SU-DHL-6 (cell line): ENCODE data around the gene CDIPT.

ENCODE experiments used
- H2AFZ ChIP-seq: fragments of 200-600 bp; sonication (generic); 2 replicates; pipeline ENCODE4 v1.6.1; 2014; ENCODE audit warnings: low read depth, mild to moderate bottlenecking, moderate library complexity, mixed read lengths, antibody characterized with exemption, low read length; ENCODE audit not compliant: severe bottlenecking
- H3F3A ChIP-seq: fragments of 200-600 bp; shearing (Covaris generic); 2 replicates; pipeline ENCODE4 v1.6.0; 2016; ENCODE audit warnings: antibody characterized with exemption, mild to moderate bottlenecking; ENCODE audit not compliant: insufficient read depth
- H3K27ac ChIP-seq: fragments of 200-600 bp; sonication (generic); 2 replicates; pipeline ENCODE4 v1.5.1; 2016; ENCODE audit warnings: low read depth, mild to moderate bottlenecking, low read length, moderate library complexity, mixed read lengths
- H3K27me3 ChIP-seq: fragments of 200-600 bp; sonication (generic), shearing (Covaris generic); 2 replicates; pipeline ENCODE4 v1.6.0; 2014; ENCODE audit warnings: mild to moderate bottlenecking, low read length
- H3K36me3 ChIP-seq: fragments of 200-600 bp; sonication (generic); 2 replicates; pipeline ENCODE4 v1.6.1; 2014; ENCODE audit warnings: mild to moderate bottlenecking, low read length, mixed read lengths
- H3K4me2 ChIP-seq: fragments of 300-600, 200-600 bp; shearing (Covaris generic), sonication (generic); 2 replicates; pipeline ENCODE4 v1.6.0; 2014; ENCODE audit warnings: low read length, low read depth, mild to moderate bottlenecking; ENCODE audit not compliant: poor library complexity, severe bottlenecking
- H3K4me3 ChIP-seq: fragments of 200-600 bp; sonication (generic); 2 replicates; pipeline ENCODE4 v1.5.1; 2014; ENCODE audit warnings: antibody characterized with exemption, low read length, mild to moderate bottlenecking, mixed read lengths; ENCODE audit not compliant: insufficient read depth, poor library complexity, severe bottlenecking
- H3K79me2 ChIP-seq: fragments of 200-600 bp; sonication (generic); 2 replicates; pipeline ENCODE4 v1.6.1; 2014; ENCODE audit warnings: mild to moderate bottlenecking, low read length, moderate library complexity; ENCODE audit not compliant: insufficient read depth
- H3K9ac ChIP-seq: fragments of 200-600 bp; sonication (generic); 2 replicates; pipeline ENCODE4 v1.7.0; 2014; ENCODE audit warnings: mild to moderate bottlenecking, low read length
- H3K9me2 ChIP-seq: fragments of 200-600 bp; sonication (generic); replicated peaks from 2 replicates; pipeline ENCODE4 v1.6.1; 2014; ENCODE audit warnings: low read length; ENCODE audit not compliant: insufficient read depth
- H3K9me3 ChIP-seq: fragments of 200-600 bp; sonication (generic); 2 replicates; pipeline ENCODE4 v1.6.1; 2014; ENCODE audit warnings: low read length, mixed read lengths; ENCODE audit not compliant: insufficient read depth
- H4K20me1 ChIP-seq: fragments of 200-600 bp; sonication (generic); 2 replicates; pipeline ENCODE4 v1.6.1; 2014; ENCODE audit warnings: low read depth, mild to moderate bottlenecking, antibody characterized with exemption, low read length, moderate library complexity, mixed read lengths
- EZH2phosphoT487 ChIP-seq: fragments of 200-600 bp; sonication (generic), shearing (Covaris generic); conservative IDR thresholded peaks from 2 replicates; pipeline ENCODE4 v1.6.1; 2018; ENCODE audit warnings: mild to moderate bottlenecking, antibody characterized with exemption, low read length, moderate library complexity, mixed read lengths
- TF ChIP-seq, protein P1 (sequence below): fragments of 200-600 bp; sonication (generic); IDR thresholded peaks from one replicate; pipeline ENCODE4 v1.5.1; 2017; ENCODE audit warnings: antibody characterized with exemption, mild to moderate bottlenecking, low read length, moderate library complexity; ENCODE audit not compliant: insufficient read depth, poor library complexity, severe bottlenecking

Gene CDIPT, protein sequence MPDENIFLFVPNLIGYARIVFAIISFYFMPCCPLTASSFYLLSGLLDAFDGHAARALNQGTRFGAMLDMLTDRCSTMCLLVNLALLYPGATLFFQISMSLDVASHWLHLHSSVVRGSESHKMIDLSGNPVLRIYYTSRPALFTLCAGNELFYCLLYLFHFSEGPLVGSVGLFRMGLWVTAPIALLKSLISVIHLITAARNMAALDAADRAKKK

DNA sequence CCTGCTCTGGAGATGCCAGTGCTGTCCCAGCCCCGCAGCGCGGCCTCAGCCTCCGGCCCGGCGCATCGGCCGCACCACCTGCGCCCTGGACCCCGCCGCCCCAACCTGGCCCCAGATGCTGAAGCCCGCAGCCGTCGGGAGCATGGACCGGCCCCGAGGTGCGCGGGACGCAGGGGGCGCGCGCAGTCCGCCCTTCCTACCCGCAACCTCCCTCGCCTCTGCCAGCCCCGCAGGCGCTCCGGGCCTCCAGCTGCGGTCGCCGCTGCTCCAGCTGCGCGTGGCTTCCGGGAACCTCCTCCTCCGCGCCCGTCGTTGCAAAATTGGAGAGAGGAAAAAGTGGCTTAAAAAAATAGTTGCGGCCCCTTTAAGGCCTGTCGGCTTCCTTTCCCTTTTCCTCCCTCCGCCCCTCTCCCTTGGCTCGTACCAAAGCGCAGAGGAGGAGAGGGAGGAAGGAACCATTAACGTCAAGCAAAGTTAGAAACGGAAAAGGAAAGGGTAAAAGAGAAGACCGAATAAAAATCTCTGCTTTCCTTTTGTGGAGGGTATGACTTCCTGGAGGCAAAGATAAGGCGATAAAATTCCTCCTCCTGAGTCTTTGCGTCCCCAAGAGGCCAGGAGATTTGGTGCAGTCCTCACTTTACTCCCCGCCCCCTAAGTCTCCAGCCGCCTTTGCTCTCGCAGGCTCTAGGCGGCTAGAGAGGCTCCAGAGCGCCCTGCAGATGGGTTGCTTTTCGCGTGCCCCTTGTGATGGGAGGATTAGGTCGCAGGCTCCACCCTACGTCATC lies at the start of gene CDIPT:
TSS of gene CDIPT (minus strand) at position 343 of the 785 bp plus-strand sequence. CDS start 369 bp downstream, outside the sequence.
- H3K9ac ChIP-seq: peak within 1 kb of the TSS; percentile 73
- TF ChIP-seq, protein P1, sequence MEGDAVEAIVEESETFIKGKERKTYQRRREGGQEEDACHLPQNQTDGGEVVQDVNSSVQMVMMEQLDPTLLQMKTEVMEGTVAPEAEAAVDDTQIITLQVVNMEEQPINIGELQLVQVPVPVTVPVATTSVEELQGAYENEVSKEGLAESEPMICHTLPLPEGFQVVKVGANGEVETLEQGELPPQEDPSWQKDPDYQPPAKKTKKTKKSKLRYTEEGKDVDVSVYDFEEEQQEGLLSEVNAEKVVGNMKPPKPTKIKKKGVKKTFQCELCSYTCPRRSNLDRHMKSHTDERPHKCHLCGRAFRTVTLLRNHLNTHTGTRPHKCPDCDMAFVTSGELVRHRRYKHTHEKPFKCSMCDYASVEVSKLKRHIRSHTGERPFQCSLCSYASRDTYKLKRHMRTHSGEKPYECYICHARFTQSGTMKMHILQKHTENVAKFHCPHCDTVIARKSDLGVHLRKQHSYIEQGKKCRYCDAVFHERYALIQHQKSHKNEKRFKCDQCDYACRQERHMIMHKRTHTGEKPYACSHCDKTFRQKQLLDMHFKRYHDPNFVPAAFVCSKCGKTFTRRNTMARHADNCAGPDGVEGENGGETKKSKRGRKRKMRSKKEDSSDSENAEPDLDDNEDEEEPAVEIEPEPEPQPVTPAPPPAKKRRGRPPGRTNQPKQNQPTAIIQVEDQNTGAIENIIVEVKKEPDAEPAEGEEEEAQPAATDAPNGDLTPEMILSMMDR: peak; percentile 63
- TF ChIP-seq EZH2phosphoT487: no peak
- no peaks in the 10 kb centered on the region; the same call in 1 of the 2 replicates for H3K79me2 ChIP-seq
- no peaks in the 10 kb centered on the region for H3K9me2 ChIP-seq
- H3K4me2 ChIP-seq: peak within 1 kb of the TSS; percentile 67
- H3K27me3 ChIP-seq: no peaks in the 10 kb centered on the region
- H3K9me3 ChIP-seq: no peaks in the 10 kb centered on the region
- no peaks in the 10 kb centered on the region for H4K20me1 ChIP-seq
- H2AFZ ChIP-seq: peak within 1 kb of the TSS; percentile 95
- no peaks in the 10 kb centered on the region for H3F3A ChIP-seq
- peak within 1 kb of the TSS; percentile 76 for H3K27ac ChIP-seq
- peak within 1 kb of the TSS; percentile 91 for H3K4me3 ChIP-seq
- H3K36me3 ChIP-seq: no peaks in the 10 kb centered on the region

DNA sequence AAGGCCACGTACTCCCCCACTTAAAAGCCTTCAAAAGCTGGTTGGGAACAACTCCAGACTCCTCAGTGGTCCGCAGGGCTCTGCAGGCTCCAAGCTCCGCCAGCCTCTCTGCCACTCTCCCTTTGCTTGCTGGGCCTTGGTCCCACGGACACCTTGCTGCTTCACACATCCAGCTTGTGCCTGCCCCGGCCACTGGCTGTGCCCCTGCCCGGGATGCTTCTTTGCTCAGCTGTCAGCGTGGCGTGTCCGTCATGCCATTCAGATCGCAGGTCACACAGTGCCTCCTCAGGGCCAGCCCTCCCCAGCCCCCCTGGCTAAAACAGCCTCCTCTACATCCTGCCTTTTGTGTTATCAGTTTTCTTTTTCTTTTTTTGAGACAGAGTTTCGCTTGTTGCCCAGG lies 49.1 kb upstream of the CDIPT start:
- Histone ChIP-seq H4K20me1 (no peaks in the 10 kb centered on the region), H3K79me2 (no peaks in the 10 kb centered on the region), H2AFZ (no peak overlapping the region), H3K4me2 (no peak overlapping the region), H3K9ac (no peak overlapping the region), H3K9me3 (no peaks in the 10 kb centered on the region), H3K36me3 (no peaks in the 10 kb centered on the region), H3F3A (no peaks in the 10 kb centered on the region), H3K27ac (no peak overlapping the region), H3K27me3 (no peaks in the 10 kb centered on the region), H3K9me2 (no peaks in the 10 kb centered on the region), H3K4me3 (no peak overlapping the region)
- TF ChIP-seq, protein P1: no peak
- TF ChIP-seq EZH2phosphoT487: no peak

DNA sequence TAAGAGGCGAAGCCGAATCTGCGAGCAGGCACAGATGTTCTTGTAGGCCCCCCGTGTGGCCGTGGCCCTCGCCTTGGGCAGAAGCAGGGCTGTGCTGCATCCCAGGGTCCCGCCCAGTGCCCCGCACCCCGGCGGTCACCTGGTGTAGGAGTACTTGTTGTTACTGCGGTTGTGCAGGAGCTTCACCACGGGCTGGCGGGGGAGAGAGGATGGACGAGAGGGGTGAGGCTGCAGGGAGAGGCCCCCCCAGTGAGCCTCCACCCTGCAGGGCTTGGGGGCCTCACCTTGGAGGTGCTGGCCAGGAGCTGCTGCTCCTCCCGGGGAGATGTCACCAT lies 48.6 kb upstream of the CDIPT start:
- Histone ChIP-seq H3K9ac (no peak overlapping the region), H3K36me3 (no peaks in the 10 kb centered on the region), H3K9me3 (no peaks in the 10 kb centered on the region), H2AFZ (no peak overlapping the region), H3F3A (no peaks in the 10 kb centered on the region), H3K9me2 (no peaks in the 10 kb centered on the region), H3K27ac (no peak overlapping the region), H3K4me2 (no peak overlapping the region), H3K4me3 (no peak overlapping the region), H3K27me3 (no peaks in the 10 kb centered on the region), H3K79me2 (no peaks in the 10 kb centered on the region), H4K20me1 (no peaks in the 10 kb centered on the region)
- no peak for TF ChIP-seq EZH2phosphoT487
- TF ChIP-seq, protein P1: no peak
